Endothelial cell of umbilical vein (primary cell): ENCODE measurements around the gene RASAL1. TPM values are rescaled to one million over a fixed set of nuclear protein-coding genes. Genes with fewer than 3 reads are reported as not detected.

ENCODE experiments used
- BruUV-seq: library from RNA; stranded (reverse); fragments of 400-500 nt; replicated peaks from 2 replicates; lab custom pipeline; 2021; lab: Mats Ljungman, UMichigan
- CTCF ChIA-PET: fragments of 300-600, 350-600 bp; sonication (Branson Sonifier 250); formaldehyde crosslinking; loops from one replicate; lab custom pipeline; 2021; ENCODE audit warnings: antibody characterized with exemption, inconsistent platforms; lab: Charles Lee
- POLR2A ChIA-PET: fragments of 300-600, 350-600 bp; sonication (Branson Sonifier 250); formaldehyde crosslinking; loops from one replicate; lab custom pipeline; 2021; ENCODE audit warnings: antibody characterized with exemption, inconsistent platforms; lab: Charles Lee
- DNase-seq: peaks from one replicate; pipeline ENCODE4 v3.0.0-alpha.2; 2011; ENCODE audit warnings: low read depth, low spot score
- FAIRE-seq: peaks from 2 replicates; lab custom pipeline; 2011; peaks lifted over from hg19 to GRCh38; lab: Jason Lieb, UNC
- H2AFZ ChIP-seq: 2 replicates; pipeline ENCODE4 v1.6.0; 2012; ENCODE audit warnings: low read depth, low read length, control low read depth, inconsistent platforms
- H3K27ac ChIP-seq: 2 replicates; pipeline ENCODE4 v1.5.1; 2011; ENCODE audit warnings: low read depth, mild to moderate bottlenecking, control low read depth, low read length, moderate library complexity; ENCODE audit not compliant: insufficient read depth
- H3K27me3 ChIP-seq, 2 experiments: 2 replicates each; pipeline versions ENCODE4 v1.6.0 to v1.6.1; 2011; ENCODE audit warnings: low read length in 2 of 2, mixed read lengths in 1 of 2; ENCODE audit not compliant: control insufficient read depth in 2 of 2, insufficient read depth in 2 of 2
- H3K36me3 ChIP-seq, 2 experiments: 2 replicates in 1 of 2; 3 replicates in 1 of 2; pipeline ENCODE4 v1.5.1; 2011; ENCODE audit warnings: low read length in 2 of 2, mild to moderate bottlenecking in 1 of 2, moderate library complexity in 1 of 2; ENCODE audit not compliant: control insufficient read depth in 2 of 2, insufficient read depth in 2 of 2; ENCODE audit errors: extremely low read depth in 1 of 2
- H3K4me1 ChIP-seq: 3 replicates; pipeline ENCODE4 v1.5.1; 2011; ENCODE audit warnings: mild to moderate bottlenecking, low read length; ENCODE audit not compliant: control insufficient read depth, insufficient read depth; ENCODE audit errors: extremely low read depth
- H3K4me2 ChIP-seq: 2 replicates; pipeline ENCODE4 v1.6.1; 2011; ENCODE audit warnings: low read length, control low read depth, mixed read lengths; ENCODE audit not compliant: insufficient read depth
- H3K4me3 ChIP-seq, 3 experiments: fragments of 200-600 bp in 1 of 3; sonication (generic), shearing (Covaris generic) in 1 of 3; replicated peaks in 1 of 3; 2 replicates each; pipeline ENCODE4 v1.5.1; 2011 to 2016; ENCODE audit warnings: control low read depth in 3 of 3, low read length in 3 of 3, mild to moderate bottlenecking in 2 of 3, inconsistent platforms in 1 of 3, low read depth in 1 of 3, moderate library complexity in 1 of 3; ENCODE audit not compliant: insufficient read depth in 1 of 3
- H3K79me2 ChIP-seq: 2 replicates; pipeline ENCODE4 v1.6.0; 2012; ENCODE audit warnings: low read length, inconsistent platforms; ENCODE audit not compliant: control insufficient read depth, insufficient read depth
- H3K9ac ChIP-seq: replicated peaks from 2 replicates; pipeline ENCODE3; 2011; ENCODE audit warnings: low read length, control low read depth; ENCODE audit not compliant: insufficient read depth; ENCODE audit errors: extremely low read depth
- H3K9me1 ChIP-seq: replicated peaks from 3 replicates; pipeline ENCODE4 v1.6.0; 2011; ENCODE audit warnings: mild to moderate bottlenecking, low read length; ENCODE audit not compliant: control insufficient read depth, insufficient read depth; ENCODE audit errors: extremely low read depth
- H3K9me3 ChIP-seq: replicated peaks from 2 replicates; pipeline ENCODE4 v1.5.1; 2012; ENCODE audit warnings: low read length, inconsistent platforms; ENCODE audit not compliant: control insufficient read depth, insufficient read depth
- H4K20me1 ChIP-seq: replicated peaks from 2 replicates; pipeline ENCODE3; 2011; ENCODE audit warnings: mild to moderate bottlenecking, low read length; ENCODE audit not compliant: control insufficient read depth, insufficient read depth; ENCODE audit errors: extremely low read depth
- CTCF ChIP-seq, 2 donors: IDR thresholded peaks; 1 replicate in 1 of 2; 2 replicates in 1 of 2; pipeline ENCODE4 v1.5.1; 2011; ENCODE audit warnings: low read length in 2 of 2, mild to moderate bottlenecking in 2 of 2, moderate library complexity in 2 of 2, control low read depth in 1 of 2, inconsistent platforms in 1 of 2, low read depth in 1 of 2; ENCODE audit not compliant: insufficient read depth in 1 of 2; ENCODE audit errors: extremely low read depth in 1 of 2
- EZH2 ChIP-seq: IDR thresholded peaks from 2 replicates; pipeline ENCODE4 v1.6.1; 2012; ENCODE audit warnings: borderline replicate concordance, low read depth, mild to moderate bottlenecking, moderate library complexity, low read length, inconsistent platforms; ENCODE audit not compliant: severe bottlenecking
- FOS ChIP-seq: IDR thresholded peaks from 2 replicates; pipeline ENCODE4 v1.6.1; 2011; ENCODE audit warnings: mild to moderate bottlenecking, low read length, moderate library complexity, borderline replicate concordance; ENCODE audit not compliant: insufficient read depth
- GATA2 ChIP-seq: IDR thresholded peaks from 2 replicates; pipeline ENCODE4 v1.7.0; 2011; ENCODE audit warnings: low read depth, mild to moderate bottlenecking, moderate library complexity, mixed read lengths, low read length; ENCODE audit not compliant: insufficient read length, insufficient read depth
- JUN ChIP-seq: IDR thresholded peaks from 2 replicates; pipeline ENCODE4 v1.6.1; 2011; ENCODE audit warnings: borderline replicate concordance, low read depth; ENCODE audit not compliant: insufficient read length, insufficient read depth
- MAX ChIP-seq: IDR thresholded peaks from 2 replicates; pipeline ENCODE4 v1.6.1; 2011; ENCODE audit not compliant: insufficient read depth, insufficient read length
- MYC ChIP-seq: IDR thresholded peaks from one replicate; pipeline ENCODE4 v1.6.1; 2011; ENCODE audit warnings: mild to moderate bottlenecking, low read depth, low read length
- POLR2A ChIP-seq: IDR thresholded peaks from 2 replicates; pipeline ENCODE4 v1.6.1; 2012; ENCODE audit warnings: low read depth, mild to moderate bottlenecking, control low read depth, low read length
- POLR2AphosphoS5 ChIP-seq: IDR thresholded peaks from 2 replicates; pipeline ENCODE4 v1.6.1; 2012; ENCODE audit warnings: low read depth, mild to moderate bottlenecking, control low read depth, low read length, moderate library complexity; ENCODE audit not compliant: insufficient read depth
- dilution Hi-C: fragments of 300-500 bp; cut with MboI; formaldehyde crosslinking; loops from one replicate; pipeline ENCODE4 v1.15.0; 2019; ENCODE audit warnings: low sequenced_read_pairs; ENCODE audit not compliant: extremely low pct_ligation_motif_present
- intact Hi-C: fragments of 100-400 bp; cut with micrococcal nuclease; formaldehyde crosslinking; loops from one replicate; pipeline ENCODE4 v1.10.0; 2022
- polyA plus RNA-seq, 4 experiments: library from polyadenylated mRNA; depleted of rRNA in 3 of 4; stranded (reverse) in 3 of 4; unstranded in 1 of 4; fragments of >200 nt; gene quantifications; 2 replicates each; pipeline versions ENCODE4 v1.2.1 to v1.2.3, GENCODE V29; 2011 to 2012; ENCODE audit warnings: missing spikeins in 1 of 4
- total RNA-seq: library from RNA; stranded (reverse); gene quantifications from 2 replicates; pipeline ENCODE4 v1.2.3, GENCODE V29; 2021

The RASAL1 gene
- total and polyA plus RNA-seq, 2 donors (not counting 3 experiments of a cell fraction or from before 2014, with no cell fraction given): not detected

GRCh38 chr12:113183030-113183589, 47.5 kb upstream of the RASAL1 start:
- POLR2A ChIA-PET: no interaction called here
- Histone ChIP-seq H3K4me1 (peaks cover 12% of the 10 kb centered on the region), H3K27ac (no peak overlapping the region), H3K79me2 (peaks cover 49% of the 10 kb centered on the region), H2AFZ (no peak overlapping the region), H3K9me3 (no peaks in the 10 kb centered on the region), H3K4me2 (no peak overlapping the region), H3K9me1 (no peaks in the 10 kb centered on the region), H3K36me3 (peaks cover 2 to 19% of the 10 kb centered on the region in 2 experiments), H3K4me3 (no peak overlapping the region), H4K20me1 (no peaks in the 10 kb centered on the region), H3K9ac (no peak overlapping the region), H3K27me3 (no peaks in the 10 kb centered on the region)
- FAIRE-seq (no peak), DNase-seq (no peak)
- CTCF ChIA-PET: no interaction called here
- no TSS peak for BruUV-seq
- no peak for TF ChIP-seq JUN
- TF ChIP-seq FOS: no peak
- no peak for TF ChIP-seq MYC
- TF ChIP-seq POLR2AphosphoS5: no peak
- no peak for TF ChIP-seq CTCF (IDR thresholded peaks at IDR 0.05; ENCODE audit: extremely low read depth in 1 of 2, insufficient read depth in 1 of 2, low read depth in 1 of 2, low read length in 2 of 2)
- TF ChIP-seq EZH2: no peak
- no peak for TF ChIP-seq MAX
- no peak for TF ChIP-seq GATA2
- TF ChIP-seq POLR2A: no peak
- dilution Hi-C loops: no loop called here
- intact Hi-C loops: no loop called here
